IPS-15b (cell line): ENCODE measurements around the gene TPRG1L.

ENCODE experiments used
- H3K27me3 ChIP-seq: one replicate; pipeline ENCODE4 v1.6.1; 2013; ENCODE audit warnings: low read length; ENCODE audit not compliant: control insufficient read depth, insufficient read depth
- H3K36me3 ChIP-seq: one replicate; pipeline ENCODE4 v1.6.1; 2013; ENCODE audit warnings: low read length; ENCODE audit not compliant: control insufficient read depth, insufficient read depth
- H3K4me1 ChIP-seq: one replicate; pipeline ENCODE4 v1.6.1; 2013; ENCODE audit warnings: mild to moderate bottlenecking, low read length; ENCODE audit not compliant: control insufficient read depth, insufficient read depth
- H3K4me3 ChIP-seq: one replicate; pipeline ENCODE4 v1.5.1; 2013; ENCODE audit warnings: low read depth, low read length
- H3K9ac ChIP-seq: one replicate; pipeline ENCODE4 v1.6.1; 2013; ENCODE audit warnings: low read depth, mild to moderate bottlenecking, low read length
- H3K9me3 ChIP-seq: one replicate; pipeline ENCODE4 v1.6.1; 2013; ENCODE audit warnings: mild to moderate bottlenecking, low read length; ENCODE audit not compliant: control insufficient read depth, insufficient read depth

The TPRG1L gene

DNA sequence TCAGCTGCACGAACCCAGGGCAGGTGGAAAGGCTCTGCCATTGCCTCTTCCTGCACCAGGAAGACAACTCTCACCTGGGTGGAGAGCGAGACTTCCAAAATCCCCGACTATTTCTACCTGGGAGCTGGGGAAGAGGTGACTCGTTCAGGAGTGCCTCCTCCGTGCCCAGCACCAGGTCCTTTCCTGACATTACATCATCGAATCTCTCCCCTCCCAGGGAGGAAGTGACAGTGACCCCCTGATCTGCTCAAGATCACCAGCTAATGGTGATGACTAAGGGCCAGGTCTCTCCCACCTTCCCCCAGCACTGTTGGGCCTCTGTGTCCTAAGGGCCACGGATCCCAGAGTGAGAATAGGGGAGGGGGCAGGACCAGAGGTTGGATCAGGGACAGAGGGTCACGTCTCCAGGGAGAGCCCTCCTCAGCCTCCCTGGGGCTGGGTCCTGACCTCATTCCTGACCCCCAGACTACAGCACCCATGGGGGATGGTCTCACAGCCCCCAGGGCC, 20.3 kb upstream of the TPRG1L start:
- H3K36me3 ChIP-seq = no peaks in the 10 kb centered on the region
- H3K9me3 ChIP-seq = no peaks in the 10 kb centered on the region
- H3K4me3 ChIP-seq = no peak overlapping the region
- H3K9ac ChIP-seq = no peak overlapping the region
- H3K27me3 ChIP-seq = no peaks in the 10 kb centered on the region
- H3K4me1 ChIP-seq = no peaks in the 10 kb centered on the region

DNA sequence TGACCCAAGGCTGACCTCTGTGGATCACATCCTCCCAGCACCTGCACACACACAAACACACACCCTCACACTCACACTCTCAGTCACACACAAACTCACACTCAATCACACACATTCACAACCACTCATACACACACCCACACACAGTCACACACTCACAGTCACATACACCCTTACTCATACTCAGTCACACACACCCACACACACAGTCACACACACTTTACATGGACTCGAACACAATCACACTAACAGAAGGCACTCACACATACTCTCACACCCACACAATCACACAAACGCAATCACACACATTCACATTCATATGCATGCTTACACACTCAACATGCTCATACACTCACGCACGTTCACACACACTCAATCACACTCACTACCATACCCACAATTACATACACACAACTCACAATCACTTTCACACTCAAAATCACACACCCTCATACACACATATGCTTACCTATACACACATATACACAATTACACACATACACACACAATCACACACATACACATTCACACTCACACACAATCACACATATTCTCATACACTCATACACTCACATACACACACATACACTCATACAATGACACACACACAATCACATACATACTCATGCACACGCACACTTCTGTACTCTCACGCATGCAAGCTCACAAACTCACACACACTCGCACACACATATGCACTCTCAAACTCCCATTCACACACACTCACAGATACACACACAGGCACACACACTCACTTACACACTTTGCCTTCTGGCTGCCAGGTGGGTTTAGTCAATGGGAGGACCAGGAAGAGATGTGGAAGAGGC, 19.6 kb upstream of the TPRG1L start:
- Histone ChIP-seq H3K4me3 (no peak overlapping the region), H3K9me3 (no peaks in the 10 kb centered on the region), H3K36me3 (no peaks in the 10 kb centered on the region), H3K27me3 (no peaks in the 10 kb centered on the region), H3K4me1 (no peaks in the 10 kb centered on the region), H3K9ac (no peak overlapping the region)

DNA sequence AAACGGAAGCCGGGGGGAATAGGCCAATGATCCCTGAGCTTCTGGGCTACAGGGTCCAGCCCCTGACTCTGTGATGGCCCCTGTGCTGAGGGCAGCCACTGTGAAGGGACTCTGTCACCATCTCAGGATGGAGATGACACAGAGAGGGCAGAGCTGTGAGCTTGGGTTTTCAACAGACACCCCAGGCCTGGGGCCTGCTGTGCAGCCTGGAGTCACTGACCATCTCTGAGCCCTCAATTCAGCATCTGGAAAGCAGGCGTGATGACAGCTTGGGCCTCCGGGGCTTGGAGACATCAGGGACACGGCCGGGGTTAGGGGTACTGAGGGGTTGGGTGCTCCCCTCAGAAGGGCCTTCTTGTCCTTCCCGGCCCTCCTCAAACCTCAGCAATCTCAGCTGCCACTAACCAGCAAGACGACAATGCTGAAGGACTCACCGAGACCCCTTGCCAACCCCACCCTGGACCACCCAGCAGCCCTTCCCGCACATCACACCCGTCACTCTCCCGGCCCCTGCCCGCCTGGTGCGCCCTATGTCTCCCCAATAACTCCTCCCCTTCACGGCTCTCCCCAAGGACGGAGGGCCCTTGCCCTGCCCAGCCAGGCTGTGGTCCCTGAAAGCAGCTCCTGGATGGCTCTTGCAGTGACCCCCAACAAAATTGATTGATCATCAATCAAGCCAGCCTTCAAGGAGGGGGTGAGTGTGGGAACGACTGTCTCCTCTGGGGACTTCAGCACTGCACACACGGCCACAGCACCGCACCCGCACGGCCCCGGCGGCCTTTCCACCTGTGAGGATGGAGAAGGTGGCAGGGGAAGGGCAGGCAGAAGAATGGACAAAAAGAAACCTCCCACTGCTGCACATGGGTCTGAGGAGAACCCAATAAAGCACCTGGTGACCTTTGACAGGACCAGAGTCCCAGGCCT, 17.8 kb upstream of the TPRG1L start:
- H3K4me3 ChIP-seq = no peak overlapping the region
- H3K36me3 ChIP-seq = no peaks in the 10 kb centered on the region
- H3K4me1 ChIP-seq = no peaks in the 10 kb centered on the region
- no peaks in the 10 kb centered on the region for H3K9me3 ChIP-seq
- no peak overlapping the region for H3K9ac ChIP-seq
- peaks cover 2% of the 10 kb centered on the region for H3K27me3 ChIP-seq

DNA sequence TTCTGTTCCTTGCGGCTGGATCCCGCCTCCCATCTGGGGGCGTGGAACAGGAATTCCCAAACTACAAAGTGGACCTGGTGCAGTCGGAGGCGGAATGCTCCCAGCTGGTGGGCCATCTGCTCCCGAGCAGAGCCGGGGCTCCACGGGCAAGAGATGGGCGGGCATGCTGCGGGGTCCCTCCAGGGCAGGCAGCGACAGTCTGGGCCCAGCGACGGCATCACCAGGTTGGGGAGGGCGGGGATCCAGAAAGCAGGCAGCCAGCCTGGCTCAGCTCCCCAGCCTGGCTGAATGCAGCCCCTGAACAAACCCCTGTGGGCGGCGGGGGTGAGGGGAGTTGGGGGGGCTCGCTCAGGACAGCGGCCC, 17.1 kb upstream of the TPRG1L start:
- H3K4me1 ChIP-seq = no peaks in the 10 kb centered on the region
- no peak overlapping the region for H3K9ac ChIP-seq
- no peaks in the 10 kb centered on the region for H3K36me3 ChIP-seq
- no peaks in the 10 kb centered on the region for H3K9me3 ChIP-seq
- no peak overlapping the region for H3K4me3 ChIP-seq
- H3K27me3 ChIP-seq = peaks cover 8% of the 10 kb centered on the region

DNA sequence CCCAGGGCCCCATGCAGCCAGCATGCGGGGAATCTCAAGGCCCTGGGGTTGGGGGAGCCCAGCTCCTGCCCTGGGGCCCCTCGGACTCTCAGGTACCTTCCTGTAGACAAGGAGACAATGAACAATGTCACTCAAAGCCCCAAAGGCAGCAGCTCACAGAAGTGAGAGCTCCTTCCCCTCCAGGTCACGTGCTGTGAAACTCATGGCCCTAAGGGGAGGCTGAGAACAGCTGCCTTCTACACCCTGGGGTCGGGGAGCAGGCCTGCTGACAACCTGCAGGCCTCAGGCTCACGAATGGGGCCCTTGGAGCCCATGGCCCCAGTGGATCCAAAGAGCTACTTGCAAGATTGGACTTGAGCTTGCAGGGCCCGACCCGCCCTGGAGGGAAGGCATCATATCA, 16.7 kb upstream of the TPRG1L start:
- Histone ChIP-seq H3K9ac (no peak overlapping the region), H3K4me3 (no peak overlapping the region), H3K9me3 (no peaks in the 10 kb centered on the region), H3K4me1 (no peaks in the 10 kb centered on the region), H3K27me3 (peaks cover 8% of the 10 kb centered on the region), H3K36me3 (no peaks in the 10 kb centered on the region)

DNA sequence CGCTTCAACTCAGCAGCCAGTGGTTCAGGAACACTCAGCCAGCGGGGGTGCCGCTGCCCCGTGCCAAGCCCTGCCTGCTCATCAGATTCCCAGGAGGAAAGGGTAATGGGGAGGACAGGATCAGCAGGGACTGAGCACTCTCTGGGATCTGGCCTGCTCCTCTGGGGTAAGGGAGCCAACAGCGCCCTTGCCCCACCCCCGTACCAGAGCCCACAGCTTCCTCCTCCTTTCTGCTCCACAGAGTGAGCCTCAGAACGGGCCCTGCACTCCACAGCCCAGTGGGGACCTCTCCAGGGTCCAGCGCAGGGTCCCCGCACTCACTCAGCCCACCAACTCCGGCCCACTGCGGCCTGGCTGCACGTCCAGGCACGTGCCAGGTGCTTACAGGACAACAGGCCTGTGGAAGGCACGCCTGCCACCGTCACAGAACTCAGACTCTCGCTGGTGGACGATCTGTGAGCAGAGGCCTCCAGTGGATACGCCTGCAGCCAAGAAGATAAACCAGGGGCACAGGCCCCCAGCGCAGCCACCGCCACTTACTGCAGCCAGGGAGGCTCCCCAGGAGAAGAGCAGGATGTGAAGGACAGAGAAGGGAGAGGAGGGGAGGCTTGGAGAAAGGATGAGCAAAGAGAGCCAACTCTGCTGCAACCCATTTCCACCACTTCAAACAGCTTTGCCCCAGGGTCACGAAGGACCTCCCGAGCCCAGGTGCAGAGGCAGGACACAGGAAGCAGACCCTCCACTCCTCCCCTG, 15.6 kb upstream of the TPRG1L start:
- Histone ChIP-seq H3K27me3 (peaks cover 8% of the 10 kb centered on the region), H3K9ac (no peak overlapping the region), H3K36me3 (no peaks in the 10 kb centered on the region), H3K9me3 (no peaks in the 10 kb centered on the region), H3K4me3 (no peak overlapping the region), H3K4me1 (no peaks in the 10 kb centered on the region)

DNA sequence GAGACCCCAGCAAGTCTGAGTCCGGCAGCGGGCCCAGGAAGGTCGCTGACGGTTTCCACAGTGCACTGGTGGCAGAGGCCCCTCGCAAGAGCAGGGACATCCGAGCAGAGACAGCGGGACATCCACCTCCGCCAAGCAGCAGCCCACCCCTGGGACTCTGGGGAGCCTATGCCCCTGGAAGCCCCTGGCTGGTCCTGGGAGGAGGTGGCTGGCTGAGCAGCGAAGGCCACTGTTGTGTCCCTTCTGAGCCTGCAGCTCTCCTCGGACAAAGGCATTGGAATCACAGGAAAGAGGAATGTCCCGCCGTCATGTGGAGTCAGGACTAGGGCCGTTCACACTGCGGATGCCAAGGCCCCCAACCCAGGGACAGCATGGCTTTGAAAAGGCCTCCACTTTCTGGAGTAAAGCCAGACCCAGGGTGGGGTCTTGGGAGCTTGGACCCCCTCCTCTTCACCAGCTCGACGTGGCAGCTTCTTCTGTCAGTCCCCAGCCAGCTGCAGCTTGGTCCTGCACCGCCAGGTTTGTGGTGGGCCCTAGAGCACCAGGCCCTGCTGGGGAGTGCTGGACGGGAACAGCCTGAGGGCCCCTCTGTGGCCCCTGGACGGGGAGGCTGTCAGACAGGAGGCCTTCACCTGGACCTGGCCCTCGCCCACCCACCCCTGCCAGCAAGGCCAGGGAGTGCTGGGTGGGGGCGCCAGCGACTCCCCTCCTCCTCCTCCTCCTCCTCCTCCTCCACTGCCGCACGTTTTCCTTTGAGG, 14.9 kb upstream of the TPRG1L start:
- peak overlapping the region; percentile 61 for H3K4me3 ChIP-seq
- H3K27me3 ChIP-seq = peaks cover 8% of the 10 kb centered on the region
- H3K4me1 ChIP-seq = no peaks in the 10 kb centered on the region
- no peaks in the 10 kb centered on the region for H3K36me3 ChIP-seq
- peak overlapping the region; percentile 47 for H3K9ac ChIP-seq
- no peaks in the 10 kb centered on the region for H3K9me3 ChIP-seq

DNA sequence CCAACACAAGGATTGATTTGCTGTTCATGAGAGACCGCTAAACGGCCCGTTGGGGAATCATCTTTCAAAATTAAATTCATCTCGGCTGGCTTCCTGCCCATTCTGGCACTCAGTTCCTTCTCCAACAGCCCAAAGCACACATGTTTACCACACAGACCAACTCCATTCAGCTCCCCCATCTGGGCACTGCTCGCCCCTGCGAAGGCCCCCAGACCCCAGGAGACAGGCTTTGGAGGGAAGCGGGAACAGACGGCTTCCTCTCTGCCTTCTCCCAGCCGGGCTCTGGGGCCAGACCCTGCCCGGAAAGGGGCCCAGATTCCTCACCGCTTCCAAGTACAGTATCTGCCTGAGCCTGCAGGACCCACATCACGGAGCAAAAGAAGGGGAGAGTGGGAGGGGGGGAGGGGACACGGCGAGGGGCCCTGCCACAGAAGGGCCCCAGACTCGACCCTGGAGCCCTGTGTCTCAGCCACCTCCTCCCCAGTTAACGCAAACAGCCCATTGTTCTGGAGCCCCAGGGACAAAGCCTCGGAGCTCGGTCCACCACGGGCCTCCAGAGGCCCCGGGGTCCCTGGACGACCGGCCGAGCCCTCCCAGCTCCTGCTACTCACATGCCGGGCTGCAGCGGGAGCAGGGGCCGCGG, 14.2 kb upstream of the TPRG1L start:
- H3K27me3 ChIP-seq = peaks cover 8% of the 10 kb centered on the region
- no peak overlapping the region for H3K9ac ChIP-seq
- no peaks in the 10 kb centered on the region for H3K4me1 ChIP-seq
- H3K36me3 ChIP-seq = no peaks in the 10 kb centered on the region
- peak overlapping the region; percentile 61 for H3K4me3 ChIP-seq
- no peaks in the 10 kb centered on the region for H3K9me3 ChIP-seq

DNA sequence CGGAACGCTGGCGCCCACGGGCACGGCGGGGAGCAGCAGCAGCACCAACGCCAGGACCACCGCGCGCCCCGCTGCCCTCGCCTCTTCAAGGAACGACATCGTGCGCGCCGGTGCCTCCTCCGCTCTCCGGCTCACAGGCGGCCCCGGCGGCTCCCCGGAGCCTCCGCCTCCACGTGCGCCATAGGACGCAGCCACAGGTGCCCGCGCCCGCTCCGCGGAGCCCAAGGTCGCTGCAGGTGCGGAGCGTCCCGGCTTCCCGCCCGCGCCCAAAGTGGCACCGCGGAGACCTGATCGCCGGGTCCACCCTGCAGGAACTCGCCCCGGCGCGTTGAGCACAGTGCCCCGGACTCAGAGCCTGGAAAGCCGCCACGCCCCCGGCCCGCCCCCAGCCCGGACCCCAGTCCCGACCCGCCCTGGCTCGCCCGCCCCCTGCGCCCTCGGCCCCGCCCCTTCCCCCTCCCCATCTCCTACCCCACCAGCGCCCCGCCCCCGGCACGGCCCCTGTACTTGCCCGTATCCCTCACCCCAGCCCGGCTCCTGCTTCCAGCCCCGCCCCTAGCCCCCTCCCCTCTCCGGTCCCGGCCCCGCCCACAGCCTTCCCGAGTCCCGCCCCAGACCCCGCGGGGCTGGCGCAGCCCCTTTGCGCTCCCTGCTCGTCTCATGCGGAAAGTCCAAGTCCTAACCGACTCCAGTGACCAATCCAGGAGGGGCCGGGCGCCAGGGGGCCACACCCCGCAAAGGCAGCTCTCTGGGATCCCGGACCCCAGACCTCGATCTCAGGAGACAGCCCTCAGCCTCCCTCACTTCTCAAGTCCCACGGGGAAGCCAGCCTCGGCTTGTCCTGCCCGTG, 13.4 kb upstream of the TPRG1L start, which contains the start of gene MEGF6:
MEGF6 (minus strand) TSS at position 339 of the 850 bp plus-strand sequence; CDS start at position 99, 240 bp downstream.
- Histone ChIP-seq H3K4me1 (no peaks in the 10 kb centered on the region), H3K27me3 (peaks cover 8% of the 10 kb centered on the region), H3K9ac (no peak within 1 kb of the TSS), H3K9me3 (no peaks in the 10 kb centered on the region), H3K36me3 (no peaks in the 10 kb centered on the region), H3K4me3 (peak within 1 kb of the TSS; percentile 61)

DNA sequence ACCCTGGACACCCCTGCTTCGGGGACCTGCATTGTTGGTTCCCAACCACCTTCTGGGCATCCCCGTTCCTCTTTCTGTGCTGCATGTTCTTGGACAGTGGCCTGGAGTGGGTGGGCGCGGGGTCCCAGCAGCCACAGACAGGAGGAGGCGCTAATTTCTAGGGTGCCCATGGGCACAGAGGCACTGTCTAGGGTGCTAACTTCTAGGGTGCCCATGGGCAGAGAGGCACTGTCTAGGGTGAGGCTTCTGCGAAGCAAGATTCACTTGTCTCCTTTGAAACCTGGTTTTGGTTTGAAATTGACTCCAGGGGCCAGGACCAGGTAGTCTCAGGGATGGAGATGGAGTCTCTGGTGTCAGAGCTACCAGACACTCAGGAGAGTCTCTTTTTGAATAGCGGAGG, 12.7 kb upstream of the TPRG1L start:
- Histone ChIP-seq H3K36me3 (no peaks in the 10 kb centered on the region), H3K4me3 (peak overlapping the region; percentile 52), H3K4me1 (no peaks in the 10 kb centered on the region), H3K27me3 (peaks cover 8% of the 10 kb centered on the region), H3K9ac (no peak overlapping the region), H3K9me3 (no peaks in the 10 kb centered on the region)
